Spleen (tissue), 11 donors: ENCODE data around the gene PATL1. TPM values are rescaled to one million over a fixed set of nuclear protein-coding genes. Genes with fewer than 3 reads are reported as not detected.

Experiments used
- DNase-seq: peaks from one replicate; pipeline ENCODE4 v3.0.0-alpha.2; 2020
- H3K27ac ChIP-seq, 8 donors: fragments of 200-600 bp; sonication (generic) in 7 of 8; 1 replicate in 4 of 8; 2 replicates in 4 of 8; pipeline versions ENCODE4 v1.5.0 to v1.8.0; 2016 to 2021; ENCODE audit warnings: inconsistent platforms in 4 of 8, mild to moderate bottlenecking in 4 of 8, moderate library complexity in 1 of 8
- H3K27me3 ChIP-seq, 7 donors: fragments of 200-600 bp; sonication (generic) in 6 of 7; replicated peaks in 1 of 7; 1 replicate in 4 of 7; 2 replicates in 3 of 7; pipeline versions ENCODE4 v1.5.0 to v1.8.0; 2016 to 2021; ENCODE audit warnings: inconsistent platforms in 3 of 7, mild to moderate bottlenecking in 1 of 7
- H3K36me3 ChIP-seq, 6 donors: fragments of 200-600 bp; sonication (generic) in 5 of 6; 1 replicate in 4 of 6; 2 replicates in 2 of 6; pipeline versions ENCODE4 v1.5.0 to v1.8.0; 2016 to 2021; ENCODE audit warnings: inconsistent platforms in 2 of 6
- H3K4me1 ChIP-seq, 6 donors: fragments of 200-600 bp; sonication (generic) in 5 of 6; 1 replicate in 3 of 6; 2 replicates in 3 of 6; pipeline versions ENCODE4 v1.5.0 to v1.8.0; 2016 to 2021; ENCODE audit warnings: inconsistent platforms in 3 of 6
- H3K4me3 ChIP-seq, 8 donors: fragments of 200-600 bp; sonication (generic) in 7 of 8; 1 replicate in 4 of 8; 2 replicates in 4 of 8; pipeline versions ENCODE4 v1.5.0 to v1.8.0; 2016 to 2021; ENCODE audit warnings: inconsistent platforms in 4 of 8, mild to moderate bottlenecking in 4 of 8, moderate library complexity in 2 of 8
- H3K9me3 ChIP-seq, 8 donors: fragments of 200-600 bp; sonication (generic) in 7 of 8; 1 replicate in 4 of 8; 2 replicates in 4 of 8; pipeline versions ENCODE4 v1.5.0 to v1.8.0; 2016 to 2021; ENCODE audit warnings: inconsistent platforms in 4 of 8
- POLR2A ChIP-seq, 3 donors: fragments of 450-650 bp; IDR thresholded peaks; one replicate each; pipeline ENCODE4 v1.5.1; 2017; ENCODE audit warnings: antibody characterized with exemption in 3 of 3, mild to moderate bottlenecking in 1 of 3
- POLR2AphosphoS5 ChIP-seq, 3 donors: sonication (generic); formaldehyde crosslinking; IDR thresholded peaks; one replicate each; pipeline ENCODE4 v1.5.1; 2017; ENCODE audit warnings: antibody characterized with exemption in 3 of 3
- WGBS, 5 donors: extraction: QIAGEN DNeasy Blood & Tissue Kit in 3 of 5; methylation state at CpG; one replicate each; pipeline versions ENCODE4 v1.1.5 to v1.1.7; 2013 to 2018; 5-methylcytosine and 5-hydroxymethylcytosine counted together
- intact Hi-C: fragments of 100-400 bp; cut with DNase I; formaldehyde crosslinking; loops from one replicate; pipeline ENCODE4 v1.15.0; 2023; ENCODE audit warnings: low total_unique reads
- polyA plus RNA-seq, 3 donors: library from polyadenylated mRNA; stranded (reverse); fragments of 200-250 nt; gene quantifications; one replicate each; pipeline ENCODE4 v1.2.1, GENCODE V29; 2013
- total RNA-seq, 7 donors: library from RNA; depleted of rRNA in 3 of 7; stranded (reverse); fragments of >200 nt in 3 of 7; fragmentation: NEBNext Ultra II Directional in 4 of 7; extraction: Animal tissue kit (Norgen Biotek cat#: 25700) in 4 of 7; gene quantifications; one replicate each; pipeline versions ENCODE4 v1.1.0 to v1.2.1, GENCODE V29; 2016 to 2021
- TF ChIP-seq, protein P1 (sequence below), 11 experiments: fragments of 200-600 bp in 7 of 11; fragments of 450-650 bp in 4 of 11; sonication (generic) in 4 of 11; IDR thresholded peaks in 8 of 11; conservative IDR thresholded peaks in 3 of 11; 1 replicate in 7 of 11; 2 replicates in 4 of 11; pipeline versions ENCODE4 v1.4.0 to v1.8.0; 2016 to 2021; ENCODE audit warnings: antibody characterized with exemption in 11 of 11, inconsistent platforms in 4 of 11, mild to moderate bottlenecking in 1 of 11
- donor health status: healthy with polysubstance abuse.
- donor health status: DM: no; HTN: no; CAD: no; lungs with moderate emphysema.
- donor health status: DM: no; HTN: no; CAD: no.
- donor health status: Bipolar disorder and iron deficiency.
- donor health status: healthy.
- donor health status: DM: no; HTN: no; CAD: no.
- donor health status: DM: yes; HTN: yes; CAD: no.

Gene PATL1
- total and polyA plus RNA-seq, 10 donors: 5.7 to 47.1 (median 26.3) TPM

DNA sequence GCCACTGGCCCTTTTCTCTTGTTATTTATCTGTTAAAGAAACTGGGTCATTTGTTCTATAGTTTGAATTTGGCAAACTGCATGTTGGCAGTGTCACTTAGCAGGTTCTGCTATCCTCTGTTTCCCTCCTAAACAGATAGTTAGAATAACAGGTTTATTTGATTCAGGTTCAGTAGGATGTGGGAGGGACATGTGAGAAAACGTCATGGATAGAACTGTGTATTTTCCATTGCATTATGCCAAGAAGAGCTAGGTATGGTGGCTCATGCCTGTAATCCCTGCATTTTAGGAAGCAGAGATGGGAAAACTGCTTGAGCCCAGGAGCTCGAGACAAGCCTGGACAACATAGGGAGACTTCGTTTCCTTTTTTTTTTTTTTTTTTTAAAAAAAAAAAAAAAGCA is 24.3 kb downstream of the PATL1 start:
- no peak overlapping the region for H3K4me3 ChIP-seq
- DNase-seq: no peak
- H3K9me3 ChIP-seq: no peaks in the 10 kb centered on the region
- intact Hi-C loops: no loop called here
- H3K27ac ChIP-seq: no peak overlapping the region
- no peaks in the 10 kb centered on the region for H3K4me1 ChIP-seq
- TF ChIP-seq, protein P1, sequence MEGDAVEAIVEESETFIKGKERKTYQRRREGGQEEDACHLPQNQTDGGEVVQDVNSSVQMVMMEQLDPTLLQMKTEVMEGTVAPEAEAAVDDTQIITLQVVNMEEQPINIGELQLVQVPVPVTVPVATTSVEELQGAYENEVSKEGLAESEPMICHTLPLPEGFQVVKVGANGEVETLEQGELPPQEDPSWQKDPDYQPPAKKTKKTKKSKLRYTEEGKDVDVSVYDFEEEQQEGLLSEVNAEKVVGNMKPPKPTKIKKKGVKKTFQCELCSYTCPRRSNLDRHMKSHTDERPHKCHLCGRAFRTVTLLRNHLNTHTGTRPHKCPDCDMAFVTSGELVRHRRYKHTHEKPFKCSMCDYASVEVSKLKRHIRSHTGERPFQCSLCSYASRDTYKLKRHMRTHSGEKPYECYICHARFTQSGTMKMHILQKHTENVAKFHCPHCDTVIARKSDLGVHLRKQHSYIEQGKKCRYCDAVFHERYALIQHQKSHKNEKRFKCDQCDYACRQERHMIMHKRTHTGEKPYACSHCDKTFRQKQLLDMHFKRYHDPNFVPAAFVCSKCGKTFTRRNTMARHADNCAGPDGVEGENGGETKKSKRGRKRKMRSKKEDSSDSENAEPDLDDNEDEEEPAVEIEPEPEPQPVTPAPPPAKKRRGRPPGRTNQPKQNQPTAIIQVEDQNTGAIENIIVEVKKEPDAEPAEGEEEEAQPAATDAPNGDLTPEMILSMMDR (IDR thresholded peaks at IDR 0.05 in 8 of 11, conservative IDR thresholded peaks at IDR 0.05 in 3 of 11): no peak
- TF ChIP-seq POLR2AphosphoS5 (IDR thresholded peaks at IDR 0.05) (no peak), POLR2A (IDR thresholded peaks at IDR 0.05) (no peak)
- peaks cover 3 to 100% (median 96%) of the 10 kb centered on the region in 6 donors for H3K36me3 ChIP-seq
- no peaks in the 10 kb centered on the region for H3K27me3 ChIP-seq
- WGBS, 5 donors: 91 to 95% (median 93%) methylated on average over 3 of the region's 3 CpGs

DNA sequence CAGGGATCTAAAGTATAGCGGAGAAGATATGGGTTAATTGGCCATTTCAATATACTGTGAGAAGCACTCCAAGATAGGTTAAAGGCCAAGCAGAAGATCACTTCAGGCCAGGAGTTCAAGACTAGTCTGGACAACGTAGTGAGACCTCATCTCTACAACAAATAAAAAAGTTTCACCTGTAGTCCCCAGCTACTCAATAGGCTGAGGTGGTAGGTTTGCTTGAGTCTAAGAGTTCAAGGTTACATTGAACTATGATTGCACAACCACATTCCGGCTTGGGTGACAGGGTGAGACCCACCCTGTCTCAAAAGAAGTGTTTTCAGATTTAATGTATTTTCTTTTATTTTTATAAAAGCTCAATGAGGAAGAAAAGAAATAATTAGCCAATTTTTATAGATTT is 25.4 kb downstream of the PATL1 start:
- H3K4me1 ChIP-seq: no peaks in the 10 kb centered on the region
- whole genome bisulfite sequencing, 5 donors: 93 to 96% (median 94%) methylated on average over 3 of the region's 3 CpGs
- peaks cover 0 to 100% (median 96%) of the 10 kb centered on the region in 6 donors for H3K36me3 ChIP-seq
- no peaks in the 10 kb centered on the region for H3K9me3 ChIP-seq
- TF ChIP-seq POLR2AphosphoS5 (IDR thresholded peaks at IDR 0.05) (no peak), POLR2A (IDR thresholded peaks at IDR 0.05) (no peak)
- TF ChIP-seq, protein P1 (IDR thresholded peaks at IDR 0.05 in 8 of 11, conservative IDR thresholded peaks at IDR 0.05 in 3 of 11): no peak
- no peak for DNase-seq
- no peak overlapping the region for H3K4me3 ChIP-seq
- H3K27me3 ChIP-seq: no peaks in the 10 kb centered on the region
- no peak overlapping the region for H3K27ac ChIP-seq
- intact Hi-C loops: no loop called here

DNA sequence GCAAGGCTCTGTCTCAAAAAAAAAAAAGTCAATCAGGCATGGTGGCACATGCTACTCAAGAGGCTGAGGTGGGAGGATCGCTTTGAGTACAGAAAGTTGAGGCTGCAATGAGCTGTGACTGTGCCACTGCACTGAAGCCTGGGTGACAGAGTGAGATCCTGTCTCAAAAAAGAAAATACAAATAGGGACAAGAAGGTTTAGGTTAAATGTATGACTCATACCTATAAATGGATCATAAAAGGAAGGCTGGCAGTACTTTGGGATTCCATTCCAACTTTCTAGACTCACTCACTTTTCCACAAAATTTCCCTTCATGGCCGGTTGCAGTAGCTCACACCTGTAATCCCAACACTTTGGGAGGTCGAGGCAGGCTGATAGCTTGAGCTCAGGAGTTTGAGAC is 27.7 kb downstream of the PATL1 start:
- Histone ChIP-seq H3K4me1 (no peaks in the 10 kb centered on the region), H3K27ac (no peak overlapping the region), H3K27me3 (no peaks in the 10 kb centered on the region), H3K4me3 (no peak overlapping the region), H3K9me3 (no peaks in the 10 kb centered on the region), H3K36me3 (peaks cover 0 to 100% (median 95%) of the 10 kb centered on the region in 6 donors)
- no peak for TF ChIP-seq POLR2A (IDR thresholded peaks at IDR 0.05)
- no peak for TF ChIP-seq POLR2AphosphoS5 (IDR thresholded peaks at IDR 0.05)
- TF ChIP-seq, protein P1 (IDR thresholded peaks at IDR 0.05 in 8 of 11, conservative IDR thresholded peaks at IDR 0.05 in 3 of 11): no peak
- no peak for DNase-seq
- intact Hi-C loops: no loop called here
- 90 to 100% (median 97%) methylated on average over 3 of the region's 3 CpGs for WGBS, 5 donors

DNA sequence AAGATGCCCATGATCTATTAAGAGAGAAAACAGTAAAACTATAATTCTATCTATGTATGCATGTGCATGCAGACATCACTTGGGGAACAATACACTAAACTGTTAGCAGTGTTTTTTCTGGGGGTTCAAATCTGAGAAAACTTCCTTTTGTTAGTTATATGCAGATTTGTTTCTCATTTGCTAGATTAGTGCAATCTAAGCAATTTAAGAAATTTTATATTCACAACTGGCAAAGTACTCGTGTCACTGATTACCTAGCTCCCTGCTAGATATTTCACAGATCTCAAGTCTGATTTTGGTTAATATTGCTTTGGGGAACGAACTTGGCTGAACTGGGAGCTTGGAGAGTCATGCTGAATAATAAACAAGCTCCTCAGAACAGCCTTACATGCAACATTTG is 38.3 kb downstream of the PATL1 start:
- TF ChIP-seq, protein P1 (IDR thresholded peaks at IDR 0.05 in 8 of 11, conservative IDR thresholded peaks at IDR 0.05 in 3 of 11): no peak
- no peak for TF ChIP-seq POLR2A (IDR thresholded peaks at IDR 0.05)
- no peak for TF ChIP-seq POLR2AphosphoS5 (IDR thresholded peaks at IDR 0.05)
- Histone ChIP-seq H3K36me3 (peaks cover 0 to 49% (median 11%) of the 10 kb centered on the region in 6 donors), H3K9me3 (no peaks in the 10 kb centered on the region), H3K27ac (no peak overlapping the region), H3K27me3 (no peaks in the 10 kb centered on the region), H3K4me1 (no peaks in the 10 kb centered on the region), H3K4me3 (no peak overlapping the region)
- intact Hi-C loops: no loop called here
- 91 to 99% (median 95%) methylated on average over 2 of the region's 2 CpGs for WGBS, 5 donors
- no peak for DNase-seq
